Stimulated activated CD8-positive, alpha-beta memory T cell treated with anti-CD3 and anti-CD28 coated beads, Interleukin-15, amount 100 ng/mL, for 48 hours (primary cell): ENCODE results near the gene ABL2.
"Not testable (repeated sequence)": the region's sequence is repeated elsewhere in the genome, so short reads cannot be mapped to it uniquely, and the experiment has no call there.

ENCODE experiments used
- DNase-seq, 2 donors: peaks; one replicate each; pipeline ENCODE4 v3.0.0-alpha.2; 2020; ENCODE audit warnings: low read depth in 2 of 2

Gene ABL2

DNA sequence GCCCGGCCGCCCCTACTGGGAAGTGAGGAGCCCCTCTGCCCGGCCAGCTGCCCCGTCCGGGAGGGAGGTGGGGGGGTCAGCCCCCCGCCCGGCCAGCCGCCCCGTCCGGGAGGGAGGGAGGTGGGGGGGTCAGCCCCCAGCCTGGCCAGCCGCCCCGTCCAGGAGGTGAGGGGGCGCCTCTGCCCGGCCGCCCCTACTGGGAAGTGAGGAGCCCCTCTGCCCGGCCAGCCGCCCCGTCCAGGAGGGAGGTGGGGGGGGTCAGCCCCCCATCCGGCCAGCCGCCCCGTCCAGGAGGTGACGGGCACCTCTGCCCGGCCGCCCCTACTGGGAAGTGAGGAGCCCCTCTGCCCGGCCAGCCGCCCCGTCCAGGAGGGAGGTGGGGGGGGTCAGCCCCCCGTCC lies 93.8 kb downstream of the ABL2 start:
- not testable (repeated sequence) for DNase-seq

DNA sequence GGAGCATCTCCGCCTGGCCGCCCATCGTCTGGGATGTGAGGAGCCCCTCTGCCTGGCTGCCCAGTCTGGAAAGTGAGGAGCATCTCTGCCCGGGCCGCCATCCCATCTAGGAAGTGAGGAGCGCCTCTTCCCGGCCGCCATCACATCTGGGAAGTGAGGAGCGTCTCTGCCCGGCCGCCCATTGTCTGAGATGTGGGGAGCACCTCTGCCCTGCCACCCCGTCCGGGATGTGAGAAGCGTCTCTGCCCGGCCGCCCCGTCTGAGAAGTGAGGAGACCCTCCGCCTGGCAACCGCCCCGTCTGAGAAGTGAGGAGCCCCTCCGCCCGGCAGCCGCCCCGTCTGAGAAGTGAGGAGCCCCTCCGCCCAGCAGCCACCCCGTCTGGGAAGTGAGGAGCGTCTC lies 94.3 kb downstream of the ABL2 start:
- not testable (repeated sequence) for DNase-seq

DNA sequence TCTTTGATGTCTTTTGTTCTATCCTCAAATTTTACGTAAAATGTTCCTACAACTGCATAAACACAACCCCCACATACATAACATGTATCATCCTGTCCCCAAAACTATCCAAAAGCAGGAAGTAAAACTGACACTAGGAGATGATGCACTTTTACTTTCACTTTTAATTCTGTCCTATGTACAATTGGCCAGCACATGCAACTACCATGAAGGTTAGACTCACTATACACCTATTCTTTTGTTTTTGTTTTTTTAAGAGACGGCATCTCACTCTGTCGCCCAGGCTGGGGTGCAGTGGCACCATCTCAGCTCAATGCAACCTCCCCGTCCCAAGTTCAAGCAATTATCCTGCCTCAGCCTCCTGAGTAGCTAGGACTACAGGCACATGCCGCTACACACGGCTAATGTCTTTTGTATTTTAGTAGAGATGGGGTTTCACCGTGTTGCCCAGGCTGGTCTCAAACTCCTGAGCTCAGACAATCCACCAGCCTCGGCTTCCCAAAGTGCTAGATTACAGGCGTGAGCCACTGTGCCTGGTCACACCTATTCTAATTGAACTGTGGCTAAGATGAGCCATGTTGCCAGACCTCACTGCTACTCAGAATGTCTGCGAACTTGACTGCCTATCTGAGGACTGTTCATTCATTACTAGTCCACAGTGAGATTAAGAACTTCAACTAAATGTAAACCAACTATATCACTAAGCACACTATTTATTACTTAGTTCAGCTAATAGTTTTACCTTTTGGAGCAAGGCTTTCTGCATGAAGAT lies 99.6 kb downstream of the ABL2 start:
- DNase-seq, result no peak

DNA sequence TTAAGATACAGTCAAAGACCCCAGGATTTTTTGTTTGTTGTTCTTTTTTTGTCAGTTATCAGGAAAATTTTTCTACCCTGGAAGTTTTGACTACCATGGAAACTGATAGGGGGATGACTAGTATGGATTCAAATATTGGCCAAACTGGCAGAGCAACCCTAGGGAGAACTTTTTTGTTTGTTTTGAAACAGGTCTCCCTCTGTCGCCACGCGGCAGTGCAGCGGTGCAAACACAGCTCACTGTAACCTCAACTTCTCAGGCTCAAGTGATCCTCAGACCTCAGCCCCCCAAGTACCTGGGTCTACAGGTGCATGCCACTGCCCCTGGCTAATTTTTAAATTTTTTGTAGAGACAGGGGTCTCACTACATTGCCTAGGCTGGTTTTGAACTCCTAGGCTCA lies 101.0 kb downstream of the ABL2 start:
- DNase-seq, result no peak

DNA sequence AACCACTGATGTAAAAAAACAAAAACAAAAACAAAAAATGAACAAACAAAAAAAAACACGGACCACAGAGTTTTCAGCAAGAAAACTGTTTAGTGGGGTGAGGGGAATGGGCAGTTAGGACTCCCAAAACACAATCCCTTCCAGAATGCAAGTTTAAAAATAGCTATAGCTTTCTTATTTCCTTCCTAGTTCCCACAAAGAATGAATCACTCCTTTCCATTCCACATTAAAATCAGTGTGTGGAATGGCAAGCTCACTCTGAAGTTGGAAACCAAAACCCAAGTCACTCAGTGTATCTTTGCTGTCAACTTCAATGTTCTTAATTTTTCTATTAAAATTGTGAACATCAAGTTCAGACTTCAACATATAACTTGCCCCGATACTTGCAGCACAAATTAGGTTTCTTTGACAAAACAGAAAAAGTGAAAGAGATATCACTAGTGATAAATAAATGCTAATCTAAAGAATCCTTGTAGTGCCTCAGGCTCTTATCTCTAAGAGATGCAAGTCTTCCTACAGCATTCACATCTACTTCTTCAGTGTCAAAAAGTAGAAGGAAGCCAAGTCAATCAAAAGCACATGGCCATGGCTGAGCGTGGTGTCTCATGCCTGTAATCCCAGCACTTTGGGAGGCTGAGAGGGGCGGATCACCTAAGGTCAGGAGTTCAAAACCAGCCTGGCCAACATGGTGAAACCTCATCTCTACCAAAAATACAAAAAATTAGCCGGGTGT lies 102.1 kb downstream of the ABL2 start:
- DNase-seq, result no peak

DNA sequence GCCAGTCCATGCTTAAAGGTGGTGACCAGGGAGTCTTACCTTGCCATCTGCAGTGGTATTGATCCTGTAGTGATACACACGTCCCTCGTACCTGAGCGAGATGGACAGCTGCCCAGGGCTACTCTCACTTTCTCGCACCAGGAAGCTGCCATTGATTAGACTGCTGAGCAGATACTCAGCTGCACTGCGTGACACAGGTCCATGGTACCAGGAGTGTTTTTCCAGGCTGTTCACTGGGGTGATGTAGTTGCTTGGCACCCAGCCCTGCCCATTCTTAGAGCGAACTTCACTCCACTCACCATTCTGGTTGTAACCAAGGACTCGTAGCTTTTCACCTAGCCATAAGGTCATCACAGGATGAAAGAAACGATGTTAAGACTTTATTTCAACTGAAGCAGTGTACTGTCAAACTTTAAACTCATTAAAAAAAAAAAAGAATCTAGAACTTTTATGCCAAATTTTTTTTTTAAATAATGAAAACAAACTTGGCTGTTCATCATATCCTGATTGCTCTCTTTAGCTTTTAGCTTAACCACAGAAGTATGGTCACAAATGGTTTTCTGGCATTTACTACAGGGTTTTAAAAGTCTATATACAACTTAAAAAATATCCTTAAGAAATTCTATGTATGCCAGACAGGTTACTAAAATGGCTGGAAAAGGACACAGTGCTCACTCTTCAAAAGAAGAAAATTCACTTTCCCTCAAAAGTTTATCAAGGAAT lies 103.0 kb downstream of the ABL2 start:
- no peak for DNase-seq

DNA sequence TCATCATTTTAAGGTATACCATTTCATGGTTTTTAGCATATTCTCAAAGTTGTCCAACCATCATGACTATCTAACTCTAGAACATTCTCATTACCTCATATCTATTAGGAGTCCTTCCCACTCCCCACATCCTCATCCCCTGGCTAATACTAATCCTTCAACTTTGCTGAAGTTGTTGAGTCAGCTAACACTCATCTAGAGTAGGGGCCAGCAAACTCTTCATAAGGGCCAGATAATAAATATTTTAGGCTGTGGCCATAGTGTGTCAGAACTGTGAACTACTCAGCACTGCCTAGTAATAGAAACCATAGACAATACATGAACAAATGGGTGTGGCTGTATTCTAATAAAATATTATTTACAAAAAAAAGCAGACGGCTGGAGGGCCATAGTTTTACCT lies 104.6 kb downstream of the ABL2 start:
- no peak for DNase-seq

DNA sequence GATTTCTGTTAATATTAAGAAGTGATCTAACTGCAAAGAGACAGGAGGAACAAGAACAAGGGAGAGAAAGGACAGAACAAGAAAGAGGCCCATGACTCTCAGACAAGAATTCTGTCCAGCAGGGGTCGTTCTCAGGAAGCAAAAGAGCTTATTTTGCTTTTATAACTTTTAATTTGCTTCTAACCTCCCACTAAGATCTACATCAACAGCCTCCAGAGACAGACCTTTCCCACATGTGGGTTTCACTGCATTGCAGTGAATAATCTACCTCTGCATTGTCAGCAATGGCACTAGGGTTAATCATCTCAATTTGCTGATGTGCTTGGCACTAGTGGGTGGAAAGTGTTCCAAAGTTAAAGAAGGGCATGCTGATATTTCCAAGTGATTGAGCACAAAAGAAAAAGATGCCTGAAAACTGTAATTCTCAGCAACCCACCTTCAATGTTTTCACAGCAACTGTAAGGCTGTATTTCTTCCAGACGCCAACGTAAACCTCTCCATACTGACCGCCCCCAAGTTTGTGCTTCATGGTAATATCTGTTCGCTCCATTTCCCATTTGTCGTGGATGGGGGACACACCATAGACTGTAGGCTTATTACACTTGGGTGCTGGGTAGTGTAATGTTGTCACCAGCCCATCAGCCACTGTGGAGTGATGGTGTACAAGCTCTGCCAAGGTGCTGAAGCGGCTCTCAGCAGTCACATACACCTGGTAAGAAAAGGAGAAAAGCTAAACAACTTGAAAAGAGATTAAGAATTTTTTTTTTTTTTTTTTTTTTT lies 108.1 kb downstream of the ABL2 start:
- no peak for DNase-seq

DNA sequence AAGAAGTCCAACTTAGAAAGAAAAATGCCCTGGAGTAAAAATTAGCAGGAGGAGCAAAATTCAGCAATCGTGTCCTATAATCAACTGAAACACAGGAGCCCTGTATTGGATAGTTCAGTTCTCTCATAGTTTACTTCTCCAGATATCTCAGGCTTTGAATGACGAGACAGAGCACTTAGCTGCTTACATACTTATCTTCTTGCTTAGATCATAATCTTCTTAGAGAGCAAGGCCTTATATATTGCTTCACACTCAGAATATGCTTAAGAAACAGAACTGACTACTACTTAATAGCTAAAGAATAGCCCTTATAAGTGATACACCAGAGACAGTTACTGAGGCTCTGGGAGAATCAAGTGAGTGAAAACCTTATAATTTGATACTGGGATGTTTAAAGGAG lies 108.7 kb downstream of the ABL2 start:
- DNase-seq, result no peak

DNA sequence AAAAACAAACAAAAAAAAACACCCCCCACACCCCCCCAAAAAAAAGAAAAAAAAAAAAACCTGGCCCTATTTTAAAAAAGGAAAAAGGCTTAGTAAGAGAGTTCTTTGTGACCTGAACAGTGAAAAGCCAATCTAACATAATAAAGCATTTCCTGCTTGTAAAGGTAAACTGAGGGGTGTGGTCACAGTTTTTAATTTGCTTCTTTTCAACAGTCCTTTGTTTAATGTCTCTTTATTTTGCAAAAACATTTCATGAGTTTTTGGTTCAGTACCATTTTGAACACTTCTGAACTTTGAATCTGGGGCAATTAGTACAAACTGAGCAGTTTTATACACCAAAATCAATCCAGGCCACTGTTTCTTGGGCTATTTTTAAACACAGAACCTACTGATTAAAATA lies 110.0 kb downstream of the ABL2 start:
- DNase-seq, result no peak

DNA sequence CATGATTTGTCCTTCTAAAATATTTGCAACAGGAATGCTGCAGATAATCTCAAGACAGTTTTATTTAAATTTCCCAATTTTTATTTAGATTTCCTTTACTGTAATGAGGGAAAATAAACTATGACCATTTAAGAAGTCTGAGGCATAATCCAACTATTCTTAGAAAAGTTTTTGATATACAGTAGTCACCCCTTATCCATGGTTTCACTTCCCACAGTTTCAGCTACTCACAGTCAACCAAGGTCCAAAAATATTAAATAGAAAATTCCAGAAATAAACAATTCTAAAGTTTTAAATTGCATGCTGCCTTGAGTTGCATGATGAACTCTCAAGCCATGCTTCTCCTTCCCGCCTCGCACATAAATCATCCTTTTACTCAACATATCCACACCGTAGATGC lies 114.3 kb downstream of the ABL2 start:
- DNase-seq, result no peak

DNA sequence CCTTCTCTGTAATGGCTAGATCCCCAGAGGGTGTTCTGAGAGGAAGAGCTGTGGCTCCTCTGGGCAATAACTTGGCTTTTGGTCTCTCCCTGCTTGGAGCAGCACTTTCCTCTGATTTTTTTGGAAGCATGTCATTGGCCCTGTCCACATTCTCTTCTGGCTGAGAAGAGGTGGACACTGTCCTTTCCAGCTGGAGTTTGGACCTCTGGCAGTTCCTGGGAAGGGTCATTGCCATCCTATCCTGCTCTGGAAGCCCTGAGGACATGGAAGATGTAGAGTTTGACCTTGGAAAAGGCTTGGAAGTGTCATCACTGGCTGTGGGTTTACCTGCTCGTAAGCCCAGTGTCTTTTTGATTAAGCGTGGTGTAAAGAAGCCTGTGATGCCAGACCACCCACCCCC lies 120.8 kb downstream of the ABL2 start:
- DNase-seq, result no peak

DNA sequence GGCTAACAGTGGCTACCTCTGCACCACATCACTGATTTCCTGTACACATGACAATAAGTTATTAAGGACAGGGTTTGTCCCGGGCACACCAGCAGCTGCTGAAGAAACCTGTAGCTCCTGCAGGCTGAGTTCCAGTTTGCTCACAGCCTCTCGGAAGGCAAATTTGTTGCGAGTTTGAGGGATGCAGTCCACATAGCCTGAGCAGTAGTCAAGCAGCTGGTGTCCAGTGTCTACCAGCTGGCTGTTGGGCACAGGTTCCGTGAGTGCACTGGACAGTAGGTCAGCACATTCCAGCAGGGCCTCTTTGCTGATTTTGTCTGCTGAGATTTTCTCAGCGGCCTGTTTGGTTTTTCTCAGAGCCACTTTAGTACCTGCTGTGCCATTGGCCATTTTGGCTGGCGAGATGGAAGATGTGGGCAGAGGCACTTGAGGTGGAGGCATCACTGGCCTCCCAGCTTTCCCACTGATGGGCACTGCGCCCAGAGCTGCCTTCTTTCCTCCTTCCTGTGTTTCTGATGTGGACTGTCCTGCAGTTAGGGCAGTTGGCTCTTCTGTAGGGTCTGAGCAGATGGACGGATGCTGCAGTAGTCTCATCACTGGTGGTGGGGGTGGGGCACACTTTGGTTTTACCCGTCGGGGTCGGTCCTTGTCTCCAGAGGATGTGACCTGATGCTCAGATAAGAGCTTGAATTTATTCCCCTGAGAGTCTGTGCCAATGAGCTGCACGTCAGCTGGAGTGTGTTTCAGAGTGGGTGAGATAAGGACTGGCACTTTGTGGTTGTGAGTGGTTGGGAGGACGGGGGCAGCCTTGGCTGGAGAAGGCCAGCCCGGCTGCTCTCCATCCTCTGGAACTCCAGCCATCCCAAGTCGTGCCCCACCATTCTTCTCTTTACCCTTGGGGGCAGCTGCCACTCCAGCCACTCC lies 121.5 kb downstream of the ABL2 start:
- no peak for DNase-seq

DNA sequence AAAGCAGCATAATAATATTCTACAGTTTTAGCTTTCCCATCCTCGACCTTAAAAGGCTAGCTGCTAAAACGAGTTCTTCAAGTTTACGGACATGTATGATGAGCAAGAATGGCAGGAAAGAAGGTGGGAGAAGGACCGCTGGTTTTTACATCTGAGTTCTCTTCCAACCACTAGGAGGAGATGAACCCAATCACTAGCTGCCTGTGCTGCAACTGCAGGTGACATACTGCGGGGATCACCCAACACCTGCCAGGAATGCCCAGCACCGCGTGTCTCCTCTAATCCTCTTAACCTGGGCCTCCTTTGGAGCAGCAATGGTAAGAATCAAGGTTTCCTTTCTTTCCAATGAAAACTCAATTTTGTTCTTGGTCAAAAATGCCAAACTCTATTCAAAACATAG lies 124.1 kb downstream of the ABL2 start:
- DNase-seq, result no peak

DNA sequence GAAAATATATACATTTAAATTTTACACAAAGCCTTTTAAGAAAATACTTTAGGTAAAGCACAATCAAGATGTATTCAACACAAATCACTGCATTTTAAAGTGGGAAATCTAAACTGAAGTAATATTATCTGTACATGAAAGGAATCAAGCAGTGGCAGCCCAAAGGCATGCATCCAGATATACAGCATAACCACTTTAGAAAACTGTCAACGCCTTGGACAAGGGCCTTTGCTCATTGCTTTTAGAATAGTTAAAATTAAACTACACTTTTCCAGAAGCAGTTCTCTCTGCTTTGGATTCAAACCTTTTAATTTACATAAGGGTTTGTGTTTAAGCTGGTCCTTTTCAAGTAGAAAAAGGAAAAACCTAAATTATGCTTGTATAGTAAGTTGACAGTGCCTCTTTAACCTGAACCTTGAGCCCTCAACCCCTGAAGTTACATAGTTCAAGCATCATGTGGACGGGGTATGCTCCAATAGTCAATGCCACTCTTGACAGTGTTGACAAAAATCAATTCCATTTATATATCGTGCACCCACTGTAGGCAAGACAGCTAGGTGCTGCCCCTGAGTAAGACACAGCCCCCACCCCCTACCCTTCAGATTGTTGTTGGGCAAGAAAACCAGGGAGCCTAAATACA lies 124.7 kb downstream of the ABL2 start:
- DNase-seq, result no peak

DNA sequence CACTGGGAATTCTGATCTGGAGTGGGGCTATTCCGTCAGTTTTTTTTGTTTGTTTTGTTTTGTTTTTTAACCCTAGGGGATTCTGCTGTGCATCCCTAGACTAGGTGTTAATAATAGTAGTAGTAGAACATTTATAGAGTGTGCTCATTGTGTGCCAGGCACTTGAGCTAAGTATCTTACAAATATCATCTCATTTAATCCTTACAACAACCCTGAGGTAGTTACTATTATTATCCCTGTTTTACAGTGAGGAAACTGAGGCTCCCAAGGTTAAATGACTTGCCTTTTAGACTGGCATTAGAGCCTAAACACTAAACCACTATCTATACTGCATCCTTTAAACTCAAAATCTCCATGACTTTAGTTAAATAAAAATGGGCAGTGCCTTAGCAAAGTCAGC lies 125.5 kb downstream of the ABL2 start:
- DNase-seq, result no peak

DNA sequence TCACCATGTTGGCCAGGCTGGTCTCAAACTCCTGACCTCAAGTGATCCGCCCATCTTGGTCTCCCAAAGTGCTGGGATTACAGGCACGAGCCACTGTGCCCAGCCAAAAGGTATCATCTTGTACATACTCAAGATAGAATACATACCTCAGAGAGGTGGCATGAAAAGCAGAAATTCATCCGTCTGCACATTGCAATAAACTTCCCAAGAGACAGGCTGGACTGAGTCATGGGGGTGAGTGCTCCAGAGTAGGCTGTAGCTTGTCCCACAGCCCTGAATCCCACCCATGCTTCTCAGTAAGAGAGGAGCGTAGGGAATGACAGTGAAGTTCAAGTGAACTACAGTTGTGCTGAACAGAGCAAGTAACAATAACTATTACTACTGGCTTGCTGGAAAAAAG lies 127.9 kb downstream of the ABL2 start:
- no peak for DNase-seq

DNA sequence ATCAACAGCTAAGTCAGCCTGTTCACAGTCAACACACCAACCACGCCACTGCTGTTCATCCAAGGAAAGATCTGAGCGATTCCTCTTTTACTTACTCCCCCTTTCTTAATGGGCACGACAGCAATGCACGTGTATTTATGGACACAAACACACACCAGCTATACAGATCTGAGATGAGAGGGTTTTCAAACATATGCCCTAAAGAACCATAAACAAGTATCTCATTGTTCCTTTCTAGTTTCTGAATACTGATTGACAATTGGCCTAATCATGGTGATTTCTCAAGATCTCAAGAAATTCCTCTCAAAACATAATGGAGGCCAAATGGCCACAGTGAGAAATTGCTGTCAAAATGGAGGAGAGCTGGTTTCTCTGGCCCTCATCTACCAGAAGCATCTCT lies 129.6 kb downstream of the ABL2 start:
- DNase-seq, result no peak

DNA sequence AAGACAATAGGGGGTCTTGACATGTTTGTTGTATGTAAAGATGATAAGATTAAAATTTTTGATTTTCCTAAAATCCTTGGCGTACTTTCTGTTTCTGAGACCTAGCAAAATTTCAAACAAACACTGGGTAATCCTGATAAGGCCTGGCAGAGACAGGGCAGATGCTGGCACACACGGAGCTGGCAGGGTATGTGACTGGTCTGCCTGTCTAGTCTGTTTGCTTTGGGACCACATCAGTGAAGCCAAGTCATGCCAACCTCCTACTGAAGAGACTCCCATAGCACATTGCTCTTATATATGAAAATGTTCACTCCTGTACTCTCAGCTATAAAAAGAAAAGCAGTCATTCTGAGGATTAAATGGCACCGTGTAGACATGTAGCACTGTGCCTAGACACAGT lies 133.6 kb downstream of the ABL2 start:
- no peak for DNase-seq

DNA sequence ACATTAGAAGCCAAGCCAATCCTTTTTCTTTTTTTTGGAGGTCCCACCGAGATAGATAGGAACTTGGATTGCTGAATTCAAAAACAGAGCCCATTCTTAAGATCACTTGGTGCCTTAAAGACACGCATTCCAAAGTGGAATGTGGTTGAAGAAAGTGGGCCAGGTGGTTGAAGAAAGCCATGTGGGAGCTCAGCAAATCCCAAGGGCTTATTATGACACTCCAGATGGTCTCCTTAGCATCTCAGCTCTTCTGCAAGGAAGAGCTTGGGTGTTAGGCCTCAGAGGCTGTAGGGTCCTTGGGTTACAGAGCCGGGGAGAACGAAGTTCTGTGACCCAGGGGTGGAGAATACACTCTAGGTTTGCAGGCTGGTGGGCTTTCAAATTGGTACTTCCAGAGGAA lies 134.1 kb downstream of the ABL2 start:
- DNase-seq, result no peak

DNA sequence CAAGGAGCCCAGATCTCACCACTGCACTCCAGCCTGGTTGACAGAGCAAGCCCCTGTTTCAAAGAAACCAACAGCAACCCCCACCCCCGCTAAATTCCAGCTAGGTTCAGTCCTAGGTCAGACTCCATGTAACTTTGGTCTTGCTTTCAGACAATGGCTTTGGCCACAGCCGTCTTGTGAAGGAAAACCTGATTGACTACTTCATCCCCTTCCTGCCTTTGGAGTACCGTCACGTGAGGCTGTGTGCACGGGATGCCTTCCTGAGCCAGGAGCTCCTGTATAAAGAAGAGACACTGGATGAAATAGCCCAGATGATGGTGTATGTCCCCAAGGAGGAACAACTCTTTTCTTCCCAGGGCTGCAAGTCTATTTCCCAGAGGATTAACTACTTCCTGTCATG lies 134.7 kb downstream of the ABL2 start:
- no peak for DNase-seq
